ENCODE measurements around the gene DKK1. TPM values are rescaled to one million over a fixed set of nuclear protein-coding genes. Genes with fewer than 3 reads are reported as not detected.

Gene DKK1
- total RNA-seq, 2 donors from 2014 or later: 3.7 TPM; not detected in 1

DNA sequence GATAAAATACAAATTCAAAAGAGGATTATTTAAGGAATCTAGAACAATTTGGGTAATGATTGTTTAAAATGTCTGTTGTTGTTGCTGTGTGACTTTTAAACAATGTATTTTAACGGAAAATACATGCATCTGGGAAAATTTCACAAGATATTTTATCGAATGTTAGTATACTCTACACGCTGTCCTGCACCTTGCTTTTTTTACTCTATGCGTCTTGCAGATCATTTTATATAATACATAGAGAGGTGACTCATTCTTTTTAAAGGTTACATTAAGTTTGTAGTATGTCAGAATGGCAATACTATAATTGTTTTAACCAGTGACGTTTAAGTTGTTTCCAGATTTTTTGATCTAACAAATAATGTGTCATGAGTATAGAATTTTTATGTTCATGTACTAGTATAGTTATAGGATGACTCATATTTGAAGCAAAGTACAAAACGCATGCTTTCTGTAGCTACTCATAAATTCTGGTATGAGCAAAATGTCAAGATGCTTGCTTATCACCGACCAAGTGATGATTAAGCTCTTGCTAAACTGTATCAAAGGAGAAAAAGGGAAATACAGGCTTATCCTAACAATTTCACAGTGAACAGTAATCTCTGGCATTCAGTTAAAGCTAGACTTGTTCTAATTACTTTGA lies 4.9 kb downstream of the DKK1 start:
- Histone ChIP-seq H3K9me3 (no peaks in the 10 kb centered on the region), H3K27me3 (no peaks in the 10 kb centered on the region), H3K4me1 (peaks cover 0 to 10% of the 10 kb centered on the region in 2 donors), H3K36me3 (no peaks in the 10 kb centered on the region), H3K27ac (no peak overlapping the region), H3K4me3 (no peak overlapping the region)
- TF ChIP-seq CTCF (IDR thresholded peaks at IDR 0.05): no peak
- no peak for DNase-seq (ENCODE audit: low spot score)

- H3K27me3 ChIP-seq: no peaks in the 10 kb centered on the region
- H3K4me1 ChIP-seq: no peaks in the 10 kb centered on the region
- no peaks in the 10 kb centered on the region for H3K36me3 ChIP-seq
- TF ChIP-seq CTCF (IDR thresholded peaks at IDR 0.05): no peak
- no peaks in the 10 kb centered on the region for H3K9me3 ChIP-seq
- H3K4me3 ChIP-seq: no peak overlapping the region
- H3K27ac ChIP-seq: no peak overlapping the region
- no peak for DNase-seq (ENCODE audit: low spot score)
Measured at GRCh38 chr10:52319926-52320325, 5.8 kb downstream of the DKK1 start.

DNA sequence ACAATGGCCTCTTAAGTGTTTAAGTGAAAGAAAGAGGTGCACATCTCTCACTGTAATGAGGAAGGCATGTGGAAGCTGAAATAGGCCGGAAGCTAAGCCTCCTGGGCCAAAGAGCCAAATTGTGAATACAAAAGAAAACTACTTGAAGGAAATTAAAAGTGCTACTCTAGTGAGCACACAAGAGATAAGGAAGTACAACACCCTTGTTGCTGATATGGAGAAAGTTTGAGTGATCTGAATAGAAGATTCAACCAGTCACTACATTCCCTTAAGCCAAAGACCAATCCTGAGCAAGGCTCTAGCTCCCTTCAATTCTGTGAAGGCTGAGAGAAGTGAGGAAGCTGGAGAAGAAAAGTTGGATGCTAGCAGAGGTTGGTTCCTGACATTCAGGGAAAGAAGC lies 8.2 kb downstream of the DKK1 start:
- Histone ChIP-seq H3K36me3 (no peaks in the 10 kb centered on the region), H3K27ac (no peak overlapping the region), H3K4me3 (no peak overlapping the region), H3K27me3 (no peaks in the 10 kb centered on the region), H3K4me1 (no peaks in the 10 kb centered on the region), H3K9me3 (no peaks in the 10 kb centered on the region)
- no peak for DNase-seq (ENCODE audit: low spot score)
- no peak for TF ChIP-seq CTCF (IDR thresholded peaks at IDR 0.05)

GRCh38 chr10:52322936-52323335 lies 8.9 kb downstream of the DKK1 start:
- Histone ChIP-seq H3K9me3 (no peaks in the 10 kb centered on the region), H3K4me1 (no peaks in the 10 kb centered on the region), H3K36me3 (no peaks in the 10 kb centered on the region), H3K27ac (no peak overlapping the region), H3K27me3 (no peaks in the 10 kb centered on the region), H3K4me3 (no peak overlapping the region)
- no peak for DNase-seq (ENCODE audit: low spot score)
- TF ChIP-seq CTCF (IDR thresholded peaks at IDR 0.05): no peak

DNA sequence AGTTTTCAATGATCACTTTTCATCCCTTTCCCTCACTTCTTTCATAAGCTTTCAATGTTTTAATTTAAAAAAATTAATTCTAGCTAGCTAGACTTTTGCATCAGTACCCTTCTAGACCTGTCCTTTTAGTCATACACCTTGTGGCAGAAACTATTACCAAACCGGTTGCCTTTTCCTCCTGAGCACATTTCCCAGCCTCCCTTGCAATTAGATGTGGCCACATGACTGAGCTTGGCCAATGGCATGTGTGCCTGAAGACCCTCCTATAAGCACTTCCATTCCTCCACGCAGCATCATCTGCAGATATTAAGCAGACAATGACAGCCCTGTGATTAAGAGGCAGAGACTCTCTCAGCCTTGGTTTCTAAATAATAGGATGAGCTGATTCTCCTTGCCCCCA lies 12.3 kb downstream of the DKK1 start:
- no peak for TF ChIP-seq CTCF (IDR thresholded peaks at IDR 0.05)
- Histone ChIP-seq H3K9me3 (no peaks in the 10 kb centered on the region), H3K4me1 (no peaks in the 10 kb centered on the region), H3K27me3 (no peaks in the 10 kb centered on the region), H3K4me3 (no peak overlapping the region), H3K27ac (no peak overlapping the region), H3K36me3 (no peaks in the 10 kb centered on the region)
- no peak for DNase-seq (ENCODE audit: low spot score)

All from right atrium auricular region (tissue), 2 donors.